NCI-H460 (cell line): ENCODE results near the gene KIR2DL1. TPM values are rescaled to one million over a fixed set of nuclear protein-coding genes. Genes with fewer than 3 reads are reported as not detected.
"Not testable (repeated sequence)": the region's sequence is repeated elsewhere in the genome, so short reads cannot be mapped to it uniquely, and the experiment has no call there.

Source experiments
- DNase-seq: peaks from one replicate; pipeline ENCODE4 v3.0.0-alpha.2; 2016; ENCODE audit warnings: low read depth; ENCODE audit errors: extremely low read depth
- small RNA-seq, 2 experiments: library from RNA; depleted of rRNA; stranded (forward); fragments of <200 nt; gene quantifications; one replicate each; pipeline ENCODE3, GENCODE V24; 2014
- total RNA-seq: library from RNA; depleted of rRNA; stranded (reverse); fragments of >200 nt; shearing (Covaris generic); gene quantifications from 2 replicates; pipeline ENCODE4 v1.2.3, GENCODE V29; 2014; rRNA removed

The KIR2DL1 gene
- total RNA-seq, 1 experiment from 2014 or later = not detected

- not testable (repeated sequence) for DNase-seq
Measured at GRCh38 chr19:54816251-54816650, 46.7 kb downstream of the KIR2DL1 start, which contains the start of gene KIR3DL1. Gene KIR3DL1 (plus strand): TSS chr19:54816468.

- no peak for DNase-seq
Measured at GRCh38 chr19:54817670-54818536, 48.3 kb downstream of the KIR2DL1 start.

- DNase-seq = not testable (repeated sequence)
Measured at GRCh38 chr19:54824416-54824815, 54.8 kb downstream of the KIR2DL1 start.

GRCh38 chr19:54825326-54825725 is 55.7 kb downstream of the KIR2DL1 start:
- not testable (repeated sequence) for DNase-seq

GRCh38 chr19:54828064-54828463 is 58.5 kb downstream of the KIR2DL1 start:
- DNase-seq = not testable (repeated sequence)

GRCh38 chr19:54832496-54832895 is 62.9 kb downstream of the KIR2DL1 start, which contains the start of gene KIR2DS4:
Gene KIR2DS4 (plus strand): TSS chr19:54832676.
- DNase-seq = not testable (repeated sequence)

Small RNAs within 50 kb of the gene (small RNA-seq; reads per million reads assigned to genes)
- gene KIR3DP1 = 0 reads per million in 2 experiments

Other genes starting within 250 kb of the KIR2DL1 start
- not detected in 2 replicates for gene LILRA2, start 196.0 kb upstream of the KIR2DL1 start, total RNA-seq
- gene LILRA1, start 176.2 kb upstream of the KIR2DL1 start, total RNA-seq = not detected in 2 replicates
- gene LILRB1, start 139.3 kb upstream of the KIR2DL1 start, total RNA-seq = not detected in 2 replicates
- not detected in 2 replicates for gene LILRB4, start 106.8 kb upstream of the KIR2DL1 start, total RNA-seq
- not detected in 2 replicates for gene KIR3DL3, start 45.4 kb upstream of the KIR2DL1 start, total RNA-seq
- gene KIR2DL3, start 31.3 kb upstream of the KIR2DL1 start, total RNA-seq = not detected in 2 replicates
- not detected in 2 replicates for gene KIR2DL4, start 33.8 kb downstream of the KIR2DL1 start, total RNA-seq
- not detected in 2 replicates for gene KIR3DL1, start 46.7 kb downstream of the KIR2DL1 start, total RNA-seq
- gene KIR2DS4, start 62.9 kb downstream of the KIR2DL1 start, total RNA-seq = not detected in 2 replicates
- not detected in 2 replicates for gene KIR3DL2, start 80.7 kb downstream of the KIR2DL1 start, total RNA-seq
- not detected in 2 replicates for gene FCAR, start 104.4 kb downstream of the KIR2DL1 start, total RNA-seq
- gene NCR1, start 136.4 kb downstream of the KIR2DL1 start, total RNA-seq = not detected in 2 replicates
- not detected in 2 replicates for gene NLRP7, start 177.7 kb downstream of the KIR2DL1 start, total RNA-seq
- not detected in 2 replicates for gene NLRP2, start 196.6 kb downstream of the KIR2DL1 start, total RNA-seq